Keratinocyte (primary cell): Measurements from ENCODE around the gene DENND1A. TPM values are rescaled to one million over a fixed set of nuclear protein-coding genes. Genes with fewer than 3 reads are reported as not detected.

Experiments used
- DNase-seq: peaks from one replicate; pipeline ENCODE4 v3.0.0-alpha.2; 2011; ENCODE audit warnings: low read depth, missing footprints, low spot score
- FAIRE-seq: peaks from 2 replicates; lab custom pipeline; 2011; peaks lifted over from hg19 to GRCh38; lab: Jason Lieb, UNC
- H2AFZ ChIP-seq: 2 replicates; pipeline ENCODE4 v1.6.0; 2012; ENCODE audit warnings: low read length, control low read depth, inconsistent platforms; ENCODE audit not compliant: control insufficient read depth
- H3K27ac ChIP-seq: 2 replicates; pipeline ENCODE4 v1.5.1; 2011; ENCODE audit warnings: low read length; ENCODE audit not compliant: control insufficient read depth, insufficient read depth
- H3K27me3 ChIP-seq: 3 replicates; pipeline ENCODE4 v1.6.0; 2011; ENCODE audit warnings: low read length; ENCODE audit not compliant: control insufficient read depth, insufficient read depth; ENCODE audit errors: extremely low read depth
- H3K36me3 ChIP-seq, 2 experiments: 2 replicates in 1 of 2; 3 replicates in 1 of 2; pipeline ENCODE4 v1.5.1; 2011; ENCODE audit warnings: low read length in 2 of 2, mild to moderate bottlenecking in 1 of 2; ENCODE audit not compliant: control insufficient read depth in 2 of 2, insufficient read depth in 2 of 2; ENCODE audit errors: extremely low read depth in 1 of 2
- H3K4me1 ChIP-seq: 3 replicates; pipeline ENCODE4 v1.5.1; 2011; ENCODE audit warnings: low read length; ENCODE audit not compliant: control insufficient read depth, insufficient read depth; ENCODE audit errors: extremely low read depth
- H3K4me2 ChIP-seq: 3 replicates; pipeline ENCODE4 v1.6.0; 2011; ENCODE audit warnings: low read depth, low read length; ENCODE audit not compliant: control insufficient read depth, insufficient read depth; ENCODE audit errors: extremely low read depth
- H3K4me3 ChIP-seq, 3 experiments: fragments of 200-600 bp in 1 of 3; sonication (generic) in 1 of 3; 2 replicates in 2 of 3; 3 replicates in 1 of 3; pipeline ENCODE4 v1.5.1; 2011 to 2016; ENCODE audit warnings: low read length in 3 of 3, mild to moderate bottlenecking in 3 of 3, control low read depth in 2 of 3, inconsistent platforms in 1 of 3, low read depth in 1 of 3, mixed read lengths in 1 of 3, mixed run types in 1 of 3, moderate library complexity in 1 of 3; ENCODE audit not compliant: control insufficient read depth in 2 of 3, insufficient read depth in 2 of 3; ENCODE audit errors: extremely low read depth in 1 of 3
- H3K79me2 ChIP-seq: 2 replicates; pipeline ENCODE4 v1.6.0; 2012; ENCODE audit warnings: low read length; ENCODE audit not compliant: control insufficient read depth, insufficient read depth
- H3K9ac ChIP-seq: 3 replicates; pipeline ENCODE4 v1.6.0; 2011; ENCODE audit warnings: low read length; ENCODE audit not compliant: control insufficient read depth, insufficient read depth; ENCODE audit errors: extremely low read depth
- H3K9me1 ChIP-seq: 3 replicates; pipeline ENCODE4 v1.6.0; 2011; ENCODE audit warnings: low read length; ENCODE audit not compliant: control insufficient read depth, insufficient read depth; ENCODE audit errors: extremely low read depth
- H3K9me3 ChIP-seq: 2 replicates; pipeline ENCODE4 v1.5.1; 2012; ENCODE audit warnings: low read depth, low read length; ENCODE audit not compliant: control insufficient read depth
- H4K20me1 ChIP-seq: 3 replicates; pipeline ENCODE4 v1.6.0; 2011; ENCODE audit warnings: low read length; ENCODE audit not compliant: control insufficient read depth, insufficient read depth; ENCODE audit errors: extremely low read depth
- CTCF ChIP-seq, 3 experiments: IDR thresholded peaks in 1 of 3; conservative IDR thresholded peaks in 1 of 3; optimal IDR thresholded peaks in 1 of 3; 2 replicates in 2 of 3; 3 replicates in 1 of 3; pipeline versions ENCODE3 to v1.5.1; 2011; ENCODE audit warnings: low read length in 3 of 3, mild to moderate bottlenecking in 3 of 3, moderate library complexity in 2 of 3, control low read depth in 1 of 3, inconsistent platforms in 1 of 3; ENCODE audit not compliant: insufficient read depth in 2 of 3; ENCODE audit errors: extremely low read depth in 1 of 3
- EZH2 ChIP-seq: IDR thresholded peaks from one replicate; pipeline ENCODE4 v1.6.1; 2012; ENCODE audit warnings: inconsistent platforms, mild to moderate bottlenecking, low read length, moderate library complexity
- dilution Hi-C: fragments of 300-500 bp; cut with MboI; formaldehyde crosslinking; loops from one replicate; pipeline ENCODE4 v1.7.0; 2020; ENCODE audit warnings: low sequenced_read_pairs; ENCODE audit not compliant: extremely low pct_ligation_motif_present
- polyA plus RNA-seq, 5 experiments: library from polyadenylated mRNA; depleted of rRNA in 3 of 5; stranded (reverse) in 3 of 5; stranded (forward) in 1 of 5; unstranded in 1 of 5; fragments of >200 nt; gene quantifications; 1 replicate in 1 of 5; 2 replicates in 3 of 5; 3 replicates in 1 of 5; pipeline versions ENCODE4 v1.2.1 to v1.2.3, GENCODE V29; 2011 to 2012; ENCODE audit warnings: missing spikeins in 2 of 5, low read depth in 1 of 5, low replicate concordance in 1 of 5

DENND1A gene
- polyA plus RNA-seq, 1 donor (not counting 4 experiments of a cell fraction or from before 2014, with no cell fraction given): 13.0 TPM

GRCh38 chr9:123423311-123423640 is 506.6 kb downstream of the DENND1A start:
- Histone ChIP-seq H3K27ac (no peak overlapping the region), H3K9me1 (no peaks in the 10 kb centered on the region), H3K4me1 (no peaks in the 10 kb centered on the region), H2AFZ (no peak overlapping the region), H3K9ac (no peak overlapping the region), H4K20me1 (no peaks in the 10 kb centered on the region), H3K27me3 (no peaks in the 10 kb centered on the region), H3K79me2 (no peaks in the 10 kb centered on the region), H3K36me3 (peaks cover 0 to 2% of the 10 kb centered on the region in 2 experiments), H3K4me2 (no peak overlapping the region), H3K9me3 (no peaks in the 10 kb centered on the region), H3K4me3 (no peak overlapping the region)
- TF ChIP-seq EZH2 (no peak), CTCF (optimal IDR thresholded peaks at IDR 0.05 in 1 of 3, IDR thresholded peaks at IDR 0.05 in 1 of 3, conservative IDR thresholded peaks at IDR 0.05 in 1 of 3; ENCODE audit: extremely low read depth in 1 of 3, insufficient read depth in 2 of 3, low read length in 3 of 3) (no peak)
- dilution Hi-C loops: no loop called here
- DNase-seq (no peak), FAIRE-seq (no peak)

GRCh38 chr9:123422635-123423310 is 507.2 kb downstream of the DENND1A start:
- Histone ChIP-seq H2AFZ (no peak overlapping the region), H4K20me1 (no peaks in the 10 kb centered on the region), H3K79me2 (no peaks in the 10 kb centered on the region), H3K9ac (no peak overlapping the region), H3K27me3 (no peaks in the 10 kb centered on the region), H3K9me3 (no peaks in the 10 kb centered on the region), H3K9me1 (no peaks in the 10 kb centered on the region), H3K4me1 (no peaks in the 10 kb centered on the region), H3K4me2 (no peak overlapping the region), H3K36me3 (peaks cover 0 to 2% of the 10 kb centered on the region in 2 experiments), H3K27ac (no peak overlapping the region), H3K4me3 (no peak overlapping the region)
- DNase-seq (no peak), FAIRE-seq (no peak)
- TF ChIP-seq EZH2 (no peak), CTCF (optimal IDR thresholded peaks at IDR 0.05 in 1 of 3, IDR thresholded peaks at IDR 0.05 in 1 of 3, conservative IDR thresholded peaks at IDR 0.05 in 1 of 3; ENCODE audit: extremely low read depth in 1 of 3, insufficient read depth in 2 of 3, low read length in 3 of 3) (no peak)
- dilution Hi-C loops: no loop called here
